Central memory CD8-positive, alpha-beta T cell (primary cell): ENCODE data around the gene HASPIN.

ENCODE experiments used
- ATAC-seq: fragments of 150-1000 bp; cut with Tn5 transposase; replicated peaks from 2 replicates; pipeline ENCODE4 v1.10.0; 2022; ENCODE audit warnings: mild to moderate bottlenecking, moderate FRiP score, moderate number of reproducible peaks; ENCODE audit not compliant: poor library complexity, severe bottlenecking; ENCODE audit errors: extremely low read depth
- DNase-seq, 2 donors: peaks; one replicate each; pipeline ENCODE4 v3.0.0; 2021; ENCODE audit warnings: low spot score in 2 of 2
- H3K27ac Mint-ChIP-seq: one replicate; pipeline ENCODE4 v1.8.0; 2022; ENCODE audit warnings: low read depth, mild to moderate bottlenecking, moderate library complexity, mixed read lengths
- H3K27me3 Mint-ChIP-seq: one replicate; pipeline ENCODE4 v1.8.0; 2022; ENCODE audit warnings: mixed read lengths
- H3K36me3 Mint-ChIP-seq: one replicate; pipeline ENCODE4 v1.8.0; 2022; ENCODE audit warnings: mild to moderate bottlenecking, moderate library complexity, mixed read lengths; ENCODE audit not compliant: insufficient read depth
- H3K4me1 Mint-ChIP-seq: one replicate; pipeline ENCODE4 v1.8.0; 2022; ENCODE audit warnings: mixed read lengths
- H3K4me3 Mint-ChIP-seq: one replicate; pipeline ENCODE4 v1.8.0; 2022; ENCODE audit warnings: mild to moderate bottlenecking, moderate library complexity, mixed read lengths
- H3K9me3 Mint-ChIP-seq: one replicate; pipeline ENCODE4 v1.8.0; 2022; ENCODE audit warnings: mixed read lengths

HASPIN gene

GRCh38 chr17:3765981-3766380 lies 42.3 kb downstream of the HASPIN start:
- Mint-ChIP-seq H3K27me3 (no peaks in the 10 kb centered on the region), H3K4me3 (peak overlapping the region; percentile 89), H3K9me3 (no peaks in the 10 kb centered on the region), H3K27ac (peak overlapping the region; percentile 91), H3K36me3 (peaks cover 17% of the 10 kb centered on the region), H3K4me1 (peaks cover 71% of the 10 kb centered on the region)
- DNase-seq, result no peak
- ATAC-seq, result no peak

GRCh38 chr17:3766779-3767178 lies 43.1 kb downstream of the HASPIN start:
- no peaks in the 10 kb centered on the region for H3K27me3 Mint-ChIP-seq
- peak; percentile 4 for ATAC-seq
- peaks cover 70% of the 10 kb centered on the region for H3K4me1 Mint-ChIP-seq
- peak in 1 of 2 donors; percentile 57 for DNase-seq
- peak overlapping the region; percentile 91 for H3K27ac Mint-ChIP-seq
- H3K4me3 Mint-ChIP-seq, result peak overlapping the region; percentile 89
- H3K9me3 Mint-ChIP-seq, result no peaks in the 10 kb centered on the region
- peaks cover 19% of the 10 kb centered on the region for H3K36me3 Mint-ChIP-seq

GRCh38 chr17:3768341-3768740 lies 44.6 kb downstream of the HASPIN start:
- ATAC-seq (no peak), DNase-seq (no peak)
- Mint-ChIP-seq H3K4me3 (peak overlapping the region; percentile 9), H3K27me3 (no peaks in the 10 kb centered on the region), H3K9me3 (no peaks in the 10 kb centered on the region), H3K27ac (peak overlapping the region; percentile 0), H3K4me1 (peaks cover 79% of the 10 kb centered on the region), H3K36me3 (peaks cover 19% of the 10 kb centered on the region)

GRCh38 chr17:3768769-3769168 lies 45.1 kb downstream of the HASPIN start:
- Mint-ChIP-seq H3K36me3 (peaks cover 17% of the 10 kb centered on the region), H3K9me3 (no peaks in the 10 kb centered on the region), H3K27me3 (no peaks in the 10 kb centered on the region), H3K27ac (peak overlapping the region; percentile 0), H3K4me3 (peak overlapping the region; percentile 25), H3K4me1 (peaks cover 75% of the 10 kb centered on the region)
- DNase-seq (no peak), ATAC-seq (no peak)

GRCh38 chr17:3770466-3770865 lies 46.8 kb downstream of the HASPIN start:
- Mint-ChIP-seq H3K36me3 (peaks cover 12% of the 10 kb centered on the region), H3K4me1 (peaks cover 66% of the 10 kb centered on the region), H3K27me3 (no peaks in the 10 kb centered on the region), H3K9me3 (no peaks in the 10 kb centered on the region), H3K27ac (peak overlapping the region; percentile 95), H3K4me3 (peak overlapping the region; percentile 66)
- DNase-seq (peak in 1 of 2 donors; percentile 76), ATAC-seq (peak; percentile 80)

GRCh38 chr17:3771140-3771539 lies 47.4 kb downstream of the HASPIN start:
- H3K36me3 Mint-ChIP-seq, result peaks cover 12% of the 10 kb centered on the region
- H3K27ac Mint-ChIP-seq, result peak overlapping the region; percentile 95
- H3K4me3 Mint-ChIP-seq, result peak overlapping the region; percentile 66
- no peaks in the 10 kb centered on the region for H3K27me3 Mint-ChIP-seq
- ATAC-seq, result peak; percentile 42
- peaks cover 59% of the 10 kb centered on the region for H3K4me1 Mint-ChIP-seq
- peak in 1 of 2 donors; percentile 18 for DNase-seq
- no peaks in the 10 kb centered on the region for H3K9me3 Mint-ChIP-seq

GRCh38 chr17:3772764-3773163 lies 49.1 kb downstream of the HASPIN start:
- Mint-ChIP-seq H3K4me1 (peaks cover 44% of the 10 kb centered on the region), H3K36me3 (peaks cover 9% of the 10 kb centered on the region), H3K9me3 (no peaks in the 10 kb centered on the region), H3K27me3 (no peaks in the 10 kb centered on the region), H3K27ac (peak overlapping the region; percentile 38), H3K4me3 (peak overlapping the region; percentile 36)
- no peak for ATAC-seq
- no peak for DNase-seq

DNA sequence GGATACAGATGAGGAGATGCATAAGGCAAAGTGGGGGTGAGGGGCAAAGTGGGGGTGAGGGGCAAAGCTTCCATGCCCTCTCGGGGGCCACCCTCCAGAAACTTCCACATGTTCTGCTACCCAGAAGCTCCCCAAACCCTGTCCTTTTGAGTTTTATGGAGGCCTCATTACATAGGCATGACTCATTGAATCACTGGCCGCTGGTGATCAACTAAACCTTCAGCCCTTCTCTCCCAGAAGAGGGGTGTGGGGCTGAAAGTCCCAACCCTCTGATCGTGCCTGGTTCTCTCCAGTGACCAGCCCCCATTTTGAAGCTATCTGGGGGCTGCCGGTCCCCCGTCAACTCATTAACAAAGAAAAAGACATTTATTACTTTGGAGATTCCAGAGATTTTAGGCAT lies 49.8 kb downstream of the HASPIN start:
- Mint-ChIP-seq H3K9me3 (no peaks in the 10 kb centered on the region), H3K27ac (no peak overlapping the region), H3K27me3 (no peaks in the 10 kb centered on the region), H3K4me3 (no peak overlapping the region), H3K36me3 (peaks cover 9% of the 10 kb centered on the region), H3K4me1 (peaks cover 38% of the 10 kb centered on the region)
- ATAC-seq, result no peak
- DNase-seq, result no peak

- H3K4me1 Mint-ChIP-seq, result peaks cover 34% of the 10 kb centered on the region
- ATAC-seq (no peak), DNase-seq (no peak)
- peaks cover 9% of the 10 kb centered on the region for H3K36me3 Mint-ChIP-seq
- H3K27me3 Mint-ChIP-seq, result no peaks in the 10 kb centered on the region
- H3K9me3 Mint-ChIP-seq, result no peaks in the 10 kb centered on the region
- no peak overlapping the region for H3K27ac Mint-ChIP-seq
- no peak overlapping the region for H3K4me3 Mint-ChIP-seq
Measured at GRCh38 chr17:3773966-3774365, 50.3 kb downstream of the HASPIN start.
